Prostate gland (tissue), 2 donors: ENCODE data around the gene TSC22D1. TPM values are rescaled to one million over a fixed set of nuclear protein-coding genes. Genes with fewer than 3 reads are reported as not detected.

Experiments used
- DNase-seq: peaks from one replicate; pipeline ENCODE4 v3.0.0-alpha.2; 2019; ENCODE audit warnings: low spot score
- H3K27ac ChIP-seq, 2 donors: fragments of 200-600 bp; sonication (generic); 2 replicates each; pipeline ENCODE4 v1.5.1; 2017 to 2019
- H3K27me3 ChIP-seq: fragments of 200-600 bp; sonication (generic); replicated peaks from 2 replicates; pipeline ENCODE4 v1.5.1; 2019; ENCODE audit not compliant: insufficient read depth
- H3K36me3 ChIP-seq, 2 donors: fragments of 200-600 bp; sonication (generic); 1 replicate in 1 of 2; 2 replicates in 1 of 2; pipeline versions ENCODE4 v1.5.1 to v1.8.1; 2017 to 2019
- H3K4me1 ChIP-seq: fragments of 200-600 bp; sonication (generic); replicated peaks from 2 replicates; pipeline ENCODE4 v1.5.1; 2019
- H3K4me3 ChIP-seq, 2 donors: fragments of 200-600 bp; sonication (generic); 2 replicates each; pipeline ENCODE4 v1.5.1; 2017 to 2019
- H3K9me3 ChIP-seq: fragments of 200-600 bp; sonication (generic); 2 replicates; pipeline ENCODE4 v1.5.1; 2017
- POLR2A ChIP-seq: fragments of 450-650 bp; IDR thresholded peaks from one replicate; pipeline ENCODE4 v1.6.1; 2016; ENCODE audit warnings: antibody characterized with exemption, mild to moderate bottlenecking
- POLR2AphosphoS5 ChIP-seq: sonication (generic); formaldehyde crosslinking; IDR thresholded peaks from one replicate; pipeline ENCODE4 v1.6.1; 2017; ENCODE audit warnings: antibody characterized with exemption
- WGBS: methylation state at CpG from one replicate; pipeline ENCODE4 v1.1.5; 2018; 5-methylcytosine and 5-hydroxymethylcytosine counted together
- intact Hi-C: fragments of 100-400 bp; cut with DNase I; formaldehyde crosslinking; loops from one replicate; pipeline ENCODE4 v1.14.2; 2022
- total RNA-seq, 2 donors: library from RNA; depleted of rRNA; stranded (reverse); fragments of >200 nt; gene quantifications; one replicate each; pipeline ENCODE4 v1.1.0, GENCODE V29; 2016
- TF ChIP-seq, protein P1 (sequence below), 4 experiments: fragments of 200-600 bp in 2 of 4; fragments of 450-650 bp in 2 of 4; sonication (generic) in 2 of 4; IDR thresholded peaks; 1 replicate in 3 of 4; 2 replicates in 1 of 4; pipeline ENCODE4 v1.5.1; 2016 to 2019; ENCODE audit warnings: antibody characterized with exemption in 4 of 4, mild to moderate bottlenecking in 2 of 4, moderate library complexity in 2 of 4

The TSC22D1 gene
- total RNA-seq, 2 donors from 2014 or later: 185 to 237 TPM

DNA sequence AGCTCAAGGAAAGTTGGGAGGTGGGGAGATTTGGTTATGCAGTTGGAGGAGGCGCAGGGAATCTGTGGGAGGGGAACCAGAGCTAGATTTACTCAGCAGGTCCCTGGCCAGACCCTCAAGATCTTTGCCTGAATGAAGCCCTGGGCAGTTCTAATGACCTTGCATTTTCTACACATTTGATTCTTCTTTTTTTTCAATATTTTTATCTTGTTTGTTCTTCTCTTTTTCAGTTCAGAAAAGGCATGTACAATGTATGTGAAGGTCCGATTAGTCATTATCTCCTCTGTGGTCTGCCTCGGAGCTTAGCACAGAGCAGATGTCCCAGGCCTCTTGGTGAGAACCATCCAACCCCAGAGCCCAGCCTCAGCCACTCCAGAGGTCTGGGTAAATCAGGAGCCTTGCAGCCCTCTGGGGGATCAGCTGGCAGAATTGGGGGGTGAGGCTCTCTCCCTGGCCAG is 178.3 kb downstream of the TSC22D1 start:
- Histone ChIP-seq H3K4me1 (peaks cover 8% of the 10 kb centered on the region), H3K4me3 (no peak overlapping the region), H3K9me3 (no peaks in the 10 kb centered on the region), H3K36me3 (no peaks in the 10 kb centered on the region), H3K27ac (peak overlapping the region; percentile 27 to 48), H3K27me3 (no peaks in the 10 kb centered on the region)
- intact Hi-C loops: no loop called here
- WGBS: 86% methylated on average over 3 of the region's 3 CpGs
- TF ChIP-seq, protein P1, sequence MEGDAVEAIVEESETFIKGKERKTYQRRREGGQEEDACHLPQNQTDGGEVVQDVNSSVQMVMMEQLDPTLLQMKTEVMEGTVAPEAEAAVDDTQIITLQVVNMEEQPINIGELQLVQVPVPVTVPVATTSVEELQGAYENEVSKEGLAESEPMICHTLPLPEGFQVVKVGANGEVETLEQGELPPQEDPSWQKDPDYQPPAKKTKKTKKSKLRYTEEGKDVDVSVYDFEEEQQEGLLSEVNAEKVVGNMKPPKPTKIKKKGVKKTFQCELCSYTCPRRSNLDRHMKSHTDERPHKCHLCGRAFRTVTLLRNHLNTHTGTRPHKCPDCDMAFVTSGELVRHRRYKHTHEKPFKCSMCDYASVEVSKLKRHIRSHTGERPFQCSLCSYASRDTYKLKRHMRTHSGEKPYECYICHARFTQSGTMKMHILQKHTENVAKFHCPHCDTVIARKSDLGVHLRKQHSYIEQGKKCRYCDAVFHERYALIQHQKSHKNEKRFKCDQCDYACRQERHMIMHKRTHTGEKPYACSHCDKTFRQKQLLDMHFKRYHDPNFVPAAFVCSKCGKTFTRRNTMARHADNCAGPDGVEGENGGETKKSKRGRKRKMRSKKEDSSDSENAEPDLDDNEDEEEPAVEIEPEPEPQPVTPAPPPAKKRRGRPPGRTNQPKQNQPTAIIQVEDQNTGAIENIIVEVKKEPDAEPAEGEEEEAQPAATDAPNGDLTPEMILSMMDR (IDR thresholded peaks at IDR 0.05): no peak
- TF ChIP-seq POLR2AphosphoS5 (no peak), POLR2A (no peak)
- no peak for DNase-seq

DNA sequence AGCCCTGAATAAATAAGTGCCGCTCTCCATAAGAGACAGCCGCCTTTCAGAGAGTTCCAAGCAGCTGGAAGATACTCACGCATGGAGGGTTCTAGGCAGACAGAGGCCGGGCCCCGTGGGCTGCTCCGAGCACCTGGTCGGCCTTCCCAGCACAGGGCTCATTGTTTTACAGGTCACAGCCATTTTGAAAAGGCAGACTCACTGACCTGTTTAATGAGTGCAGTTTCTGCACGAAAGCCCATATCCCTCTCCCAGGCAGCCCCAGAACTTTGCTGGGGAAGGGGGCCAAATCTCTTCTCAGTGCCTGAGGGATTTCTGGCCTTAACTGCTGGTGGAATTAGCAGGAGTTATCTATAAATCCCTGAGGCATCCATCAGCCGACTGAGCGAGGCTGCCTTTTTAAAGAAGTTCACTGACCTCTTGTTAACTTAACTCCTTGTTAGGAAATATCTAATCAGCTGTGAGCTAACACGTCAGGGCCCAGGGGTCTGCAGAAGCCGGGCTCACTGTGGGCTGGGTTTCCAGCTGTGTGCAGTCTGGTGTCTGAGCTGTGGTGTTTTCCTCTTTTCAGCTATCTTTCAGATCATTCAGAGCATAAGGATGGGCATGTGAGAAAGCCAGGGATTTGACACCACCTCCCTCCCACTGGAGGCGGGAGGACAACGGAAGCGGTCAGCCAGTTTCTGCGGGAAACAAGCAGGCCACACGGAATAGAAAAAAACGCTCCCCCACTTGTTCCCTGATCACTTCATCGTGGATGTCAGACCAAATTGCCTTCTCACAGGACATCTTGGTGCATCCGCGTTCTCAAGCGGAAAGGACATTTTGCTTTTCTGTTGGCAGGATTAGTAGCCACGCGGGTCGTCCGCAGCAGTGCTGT is 179.2 kb downstream of the TSC22D1 start:
- peaks cover under 1% of the 10 kb centered on the region for H3K4me1 ChIP-seq
- TF ChIP-seq, protein P1 (IDR thresholded peaks at IDR 0.05): no peak
- TF ChIP-seq POLR2AphosphoS5 (no peak), POLR2A (no peak)
- intact Hi-C loops: no loop called here
- peak overlapping the region; percentile 27 to 48 for H3K27ac ChIP-seq
- DNase-seq: no peak
- H3K36me3 ChIP-seq: no peaks in the 10 kb centered on the region
- 59% methylated on average over 26 of the region's 26 CpGs for WGBS
- H3K9me3 ChIP-seq: no peaks in the 10 kb centered on the region
- no peak overlapping the region for H3K4me3 ChIP-seq
- H3K27me3 ChIP-seq: no peaks in the 10 kb centered on the region

DNA sequence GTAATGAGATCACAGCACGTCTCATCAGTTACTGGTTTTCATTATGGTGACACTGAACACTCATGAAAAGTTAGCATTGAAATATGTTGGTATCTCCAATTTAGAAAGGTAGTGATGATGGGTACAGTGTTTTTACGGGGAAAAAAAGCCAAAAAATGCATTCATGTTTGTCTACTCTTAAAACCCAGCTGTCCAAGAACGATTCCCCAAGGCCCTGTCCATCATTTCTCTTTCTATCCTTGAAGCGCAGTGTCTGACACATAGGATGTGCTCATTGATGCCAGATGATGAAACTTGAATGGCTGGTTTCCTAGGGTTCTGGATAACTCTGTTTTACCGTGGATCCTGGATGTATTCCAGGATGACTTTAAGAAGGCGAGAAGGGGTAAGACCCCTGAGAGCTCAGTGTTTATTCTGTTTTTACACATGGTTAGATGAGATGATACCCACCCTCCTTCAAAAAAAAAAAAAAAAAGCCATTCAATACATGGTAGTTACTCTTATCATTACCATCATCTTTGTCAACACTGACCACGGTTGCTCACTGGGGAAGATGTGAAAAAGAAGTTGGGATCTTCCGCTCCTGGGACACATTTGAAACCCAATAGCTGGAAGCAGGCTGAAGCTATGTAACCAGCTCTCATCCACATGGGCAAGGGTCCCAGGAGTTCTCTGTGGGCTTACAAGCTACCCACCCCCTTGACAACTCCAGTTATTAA is 180.0 kb downstream of the TSC22D1 start:
- H3K9me3 ChIP-seq: no peaks in the 10 kb centered on the region
- H3K4me3 ChIP-seq: no peak overlapping the region
- 71% methylated on average over 8 of the region's 8 CpGs for WGBS
- DNase-seq: no peak
- TF ChIP-seq, protein P1 (IDR thresholded peaks at IDR 0.05): no peak
- TF ChIP-seq POLR2A (no peak), POLR2AphosphoS5 (no peak)
- no peaks in the 10 kb centered on the region for H3K27me3 ChIP-seq
- H3K4me1 ChIP-seq: no peaks in the 10 kb centered on the region
- peak overlapping the region in 1 of 2 donors; percentile 48 for H3K27ac ChIP-seq
- intact Hi-C loops: no loop called here
- no peaks in the 10 kb centered on the region for H3K36me3 ChIP-seq

DNA sequence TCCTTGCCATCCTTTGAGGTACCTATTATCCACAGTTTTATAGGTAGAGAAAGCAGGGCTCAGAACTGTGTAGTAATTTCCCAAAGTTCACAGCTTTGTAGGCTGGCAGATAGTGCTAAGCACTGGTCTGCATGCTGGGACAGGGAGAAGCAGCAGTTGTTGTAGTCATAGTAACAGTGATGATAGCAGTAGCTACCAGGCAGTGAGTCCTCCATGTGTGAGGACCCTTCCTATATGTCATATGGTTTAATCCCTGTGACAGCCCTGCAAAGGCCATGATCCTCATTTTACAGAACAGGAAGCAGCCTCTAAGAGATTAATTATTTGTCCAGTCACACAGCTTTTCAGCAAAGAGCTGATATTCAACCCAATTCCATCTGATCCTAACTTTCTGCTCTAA is 181.5 kb downstream of the TSC22D1 start:
- TF ChIP-seq POLR2A (no peak), POLR2AphosphoS5 (no peak)
- TF ChIP-seq, protein P1 (IDR thresholded peaks at IDR 0.05): no peak
- intact Hi-C loops: no loop called here
- H3K36me3 ChIP-seq: no peaks in the 10 kb centered on the region
- H3K27ac ChIP-seq: no peak overlapping the region
- no peak overlapping the region for H3K4me3 ChIP-seq
- H3K4me1 ChIP-seq: no peaks in the 10 kb centered on the region
- H3K27me3 ChIP-seq: no peaks in the 10 kb centered on the region
- DNase-seq: no peak
- no peaks in the 10 kb centered on the region for H3K9me3 ChIP-seq
